ENCODE data around the gene SLC25A41. TPM values are rescaled to one million over a fixed set of nuclear protein-coding genes. Genes with fewer than 3 reads are reported as not detected.
A peak's percentile ranks its signal among the peaks of the same experiment; 100 is the strongest.

The SLC25A41 gene
- total and polyA plus RNA-seq, 2 of the 13 experiments (the other 11 are each of a cell fraction or from before 2014, with no cell fraction given), result 0.33 to 0.95 TPM

- TF ChIP-seq ZNF776 (CRISPR knock-in tag; IDR thresholded peaks at IDR 0.05), result 0 out of 2 replicates have a peak, but pooled peaks have one; percentile 41
- peak; percentile 50 for TF ChIP-seq ZNF574 (CRISPR knock-in tag; IDR thresholded peaks at IDR 0.05)
- no peak for TF ChIP-seq HNRNPH1 (optimal IDR thresholded peaks at IDR 0.05; ENCODE audit: low read depth, low read length)
- 0 out of 2 replicates have a peak, but pooled peaks have one; percentile 70 for TF ChIP-seq GMEB1 (CRISPR knock-in tag; IDR thresholded peaks at IDR 0.05; ENCODE audit: borderline replicate concordance)
- 0 out of 2 replicates have a peak, but pooled peaks have one; percentile 7 for TF ChIP-seq POGK (CRISPR knock-in tag; conservative IDR thresholded peaks at IDR 0.05)
- 0 out of 2 replicates have a peak, but pooled peaks have one; percentile 37 for TF ChIP-seq ARNT2 (CRISPR knock-in tag; IDR thresholded peaks at IDR 0.05; ENCODE audit: low read depth)
- TF ChIP-seq SPEN (CRISPR knock-in tag; IDR thresholded peaks at IDR 0.05; ENCODE audit: low read depth), result peak; percentile 63; the same call in 1 of the 2 replicates
- TF ChIP-seq KDM3A (CRISPR knock-in tag; IDR thresholded peaks at IDR 0.05; ENCODE audit: low read depth), result no peak
- TF ChIP-seq ZNF34 (CRISPR knock-in tag; IDR thresholded peaks at IDR 0.05; ENCODE audit: borderline replicate concordance), result no peak
- peak in 1 of 2 experiments; percentile 81; a peak in 2 of 4 replicates for TF ChIP-seq POLR2A (IDR thresholded peaks at IDR 0.05; ENCODE audit: insufficient read depth in 1 of 2, low read depth in 2 of 2, low read length in 2 of 2)
- TF ChIP-seq SSRP1 (CRISPR knock-in tag; IDR thresholded peaks at IDR 0.05), result no peak
- TF ChIP-seq ZMAT5 (CRISPR knock-in tag; IDR thresholded peaks at IDR 0.05; ENCODE audit: borderline replicate concordance, low read depth), result no peak
- TF ChIP-seq PHF8 (CRISPR knock-in tag; IDR thresholded peaks at IDR 0.05), result peak; percentile 74; the same call in 1 of the 2 replicates
- TF ChIP-seq MYC (CRISPR knock-in tag; IDR thresholded peaks at IDR 0.05; ENCODE audit: borderline replicate concordance), result peak; percentile 71; the same call in 1 of the 2 replicates
- TF ChIP-seq ZNF3 (CRISPR knock-in tag; IDR thresholded peaks at IDR 0.05), result no peak
- peak; percentile 57; the same call in 1 of the 2 replicates for TF ChIP-seq HOXA5 (CRISPR knock-in tag; IDR thresholded peaks at IDR 0.05)
- TF ChIP-seq RFX1 (IDR thresholded peaks at IDR 0.05), result no peak
- no peak for TF ChIP-seq FOXC1 (CRISPR knock-in tag; IDR thresholded peaks at IDR 0.05; ENCODE audit: borderline replicate concordance)
- 0 out of 2 replicates have a peak, but pooled peaks have one; percentile 8 for TF ChIP-seq ZBTB25 (CRISPR knock-in tag; IDR thresholded peaks at IDR 0.05)
- TF ChIP-seq RAD21 (CRISPR knock-in tag; IDR thresholded peaks at IDR 0.05), result peak; percentile 13; the same call in 1 of the 2 replicates
- TF ChIP-seq POLR2AphosphoS5 (IDR thresholded peaks at IDR 0.05; ENCODE audit: low read depth, low read length), result 0 out of 2 replicates have a peak, but pooled peaks have one; percentile 45
- TF ChIP-seq NFKB2 (CRISPR knock-in tag; IDR thresholded peaks at IDR 0.05; ENCODE audit: borderline replicate concordance), result 0 out of 2 replicates have a peak, but pooled peaks have one; percentile 10
- 0 out of 2 replicates have a peak, but pooled peaks have one; percentile 46 for TF ChIP-seq ZNF451 (CRISPR knock-in tag; IDR thresholded peaks at IDR 0.05)
Observed at GRCh38 chr19:6424195-6424938, 9.2 kb downstream of the SLC25A41 start, which contains the start of gene KHSRP (continued).

Data from HepG2 (cell line).